Fibroblast of the aortic adventitia (primary cell): ENCODE results near the gene GRID2IP. TPM values are rescaled to one million over a fixed set of nuclear protein-coding genes. Genes with fewer than 3 reads are reported as not detected.

Experiments used
- DNase-seq: peaks from one replicate; pipeline ENCODE4 v3.0.0-alpha.2; 2010; ENCODE audit warnings: low read depth
- H3K4me3 ChIP-seq: 2 replicates; pipeline ENCODE4 v1.5.1; 2011; ENCODE audit warnings: low read depth, mild to moderate bottlenecking, control low read depth, low read length, moderate library complexity
- CTCF ChIP-seq: IDR thresholded peaks from 2 replicates; pipeline ENCODE4 v1.5.1; 2011; ENCODE audit warnings: mild to moderate bottlenecking, low read length, control low read depth, inconsistent platforms; ENCODE audit not compliant: insufficient read depth
- total RNA-seq: library from RNA; depleted of rRNA; stranded (reverse); fragments of >200 nt; gene quantifications from 2 replicates; pipeline ENCODE4 v1.2.3, GENCODE V29; 2012; ENCODE audit warnings: low replicate concordance

The GRID2IP gene
- total RNA-seq, 1 donor, result not detected

GRCh38 chr7:6505685-6506559 is 45.3 kb downstream of the GRID2IP start:
- H3K4me3 ChIP-seq, result no peak overlapping the region
- DNase-seq, result no peak
- no peak for TF ChIP-seq CTCF

- H3K4me3 ChIP-seq, result peak overlapping the region; percentile 72
- no peak for DNase-seq
- TF ChIP-seq CTCF, result no peak
These were observed 46.3 kb downstream of the GRID2IP start for GRCh38 chr7:6504996-6505395.

GRCh38 chr7:6502886-6503285 is 48.4 kb downstream of the GRID2IP start:
- no peak for TF ChIP-seq CTCF
- no peak overlapping the region for H3K4me3 ChIP-seq
- DNase-seq, result no peak

- DNase-seq, result no peak
- TF ChIP-seq CTCF, result no peak
- no peak overlapping the region for H3K4me3 ChIP-seq
These were observed 49.4 kb downstream of the GRID2IP start for GRCh38 chr7:6501586-6502564.

GRCh38 chr7:6500691-6501090 is 50.6 kb downstream of the GRID2IP start:
- no peak for DNase-seq
- no peak overlapping the region for H3K4me3 ChIP-seq
- TF ChIP-seq CTCF, result no peak

GRCh38 chr7:6497994-6498393 is 53.3 kb downstream of the GRID2IP start:
- H3K4me3 ChIP-seq, result no peak overlapping the region
- DNase-seq, result no peak
- TF ChIP-seq CTCF, result no peak
